Common myeloid progenitor, CD34-positive (primary cell): Measurements from ENCODE around the gene CREG2.
A peak's percentile ranks its signal among the peaks of the same experiment; 100 is the strongest.

Source experiments
- CTCF ChIA-PET: fragments of 350-600 bp; sonication (Branson Sonifier 250); formaldehyde crosslinking; loops from one replicate; lab custom pipeline; 2021; ENCODE audit warnings: antibody characterized with exemption; lab: Charles Lee
- POLR2A ChIA-PET: fragments of 350-600 bp; sonication (Branson Sonifier 250); formaldehyde crosslinking; loops from one replicate; lab custom pipeline; 2021; ENCODE audit warnings: antibody characterized with exemption; lab: Charles Lee
- DNase-seq, 3 donors: peaks; one replicate each; pipeline versions ENCODE4 v3.0.0 to v3.0.0-alpha.2; 2013
- H3K27ac ChIP-seq, 2 experiments: 1 replicate in 1 of 2; 2 replicates in 1 of 2; pipeline ENCODE4 v1.7.0; 2013; ENCODE audit warnings: inconsistent platforms in 2 of 2, low read length in 2 of 2, mild to moderate bottlenecking in 2 of 2, low read depth in 1 of 2, moderate library complexity in 1 of 2; ENCODE audit not compliant: severe bottlenecking in 2 of 2, insufficient read depth in 1 of 2, poor library complexity in 1 of 2
- H3K27me3 ChIP-seq, 5 experiments: replicated peaks in 2 of 5; 1 replicate in 3 of 5; 2 replicates in 2 of 5; pipeline versions ENCODE4 v1.6.1 to v1.7.0; 2013; ENCODE audit warnings: low read length in 4 of 5, mild to moderate bottlenecking in 2 of 5, moderate library complexity in 2 of 5, inconsistent platforms in 1 of 5; ENCODE audit not compliant: insufficient read depth in 5 of 5, control insufficient read depth in 4 of 5
- H3K36me3 ChIP-seq, 4 experiments: 1 replicate in 2 of 4; 2 replicates in 2 of 4; pipeline versions ENCODE4 v1.6.1 to v1.7.0; 2013; ENCODE audit warnings: low read length in 3 of 4, control low read depth in 1 of 4, mild to moderate bottlenecking in 1 of 4; ENCODE audit not compliant: control insufficient read depth in 4 of 4, insufficient read depth in 4 of 4
- H3K4me1 ChIP-seq, 4 experiments: 1 replicate in 3 of 4; 2 replicates in 1 of 4; pipeline versions ENCODE4 v1.6.1 to v1.7.1; 2013; ENCODE audit warnings: low read length in 3 of 4, mild to moderate bottlenecking in 3 of 4, control low read depth in 1 of 4, inconsistent platforms in 1 of 4, moderate library complexity in 1 of 4; ENCODE audit not compliant: control insufficient read depth in 4 of 4, insufficient read depth in 4 of 4; ENCODE audit errors: control extremely low read depth in 1 of 4
- H3K4me3 ChIP-seq, 7 experiments: 1 replicate in 4 of 7; 2 replicates in 3 of 7; pipeline versions ENCODE4 v1.5.1 to v1.7.0; 2013; ENCODE audit warnings: mild to moderate bottlenecking in 7 of 7, low read length in 6 of 7, moderate library complexity in 6 of 7, inconsistent platforms in 2 of 7, low read depth in 2 of 7, control low read depth in 1 of 7; ENCODE audit not compliant: insufficient read depth in 4 of 7, control insufficient read depth in 1 of 7; ENCODE audit errors: extremely low read depth in 1 of 7
- H3K9me3 ChIP-seq, 5 experiments: 1 replicate in 4 of 5; 2 replicates in 1 of 5; pipeline versions ENCODE4 v1.6.1 to v1.7.1; 2013; ENCODE audit warnings: low read length in 4 of 5, mild to moderate bottlenecking in 2 of 5, inconsistent platforms in 1 of 5, low read depth in 1 of 5, moderate library complexity in 1 of 5; ENCODE audit not compliant: control insufficient read depth in 4 of 5, insufficient read depth in 2 of 5; ENCODE audit errors: control extremely low read depth in 1 of 5
- WGBS: methylation state at CpG from one replicate; pipeline ENCODE4 v1.1.5; 2013; ENCODE audit not compliant: insufficient coverage; 5-methylcytosine and 5-hydroxymethylcytosine counted together

CREG2 gene

GRCh38 chr2:101401326-101401665 lies 14.0 kb upstream of the CREG2 start:
- ChIA-PET CTCF (interaction anchor here (0.9 to 1.5 kb wide), 4 partner anchors 13 to 424 kb away, joined by 3 to 13 read pairs (median 3); partner anchors contain the start of gene CREG2), POLR2A (no interaction called here)
- peak overlapping the region in 1 of 7 experiments; percentile 35 for H3K4me3 ChIP-seq
- no peaks in the 10 kb centered on the region for H3K27me3 ChIP-seq
- DNase-seq, result peak; percentile 35 to 95 (median 92)
- no peaks in the 10 kb centered on the region for H3K36me3 ChIP-seq
- H3K4me1 ChIP-seq, result peaks cover 33 to 61% (median 55%) of the 10 kb centered on the region in 4 experiments
- no peaks in the 10 kb centered on the region for H3K9me3 ChIP-seq
- H3K27ac ChIP-seq, result peak overlapping the region in 1 of 2 experiments; percentile 62
- WGBS, result 41% methylated on average over 7 of the region's 8 CpGs

- ChIA-PET POLR2A (interaction anchor here (0.5 kb wide), 1 partner anchor 10 kb away, joined by 3 read pairs; no protein-coding TSS in a partner anchor), CTCF (interaction anchor here (0.9 to 1.5 kb wide), 4 partner anchors 13 to 425 kb away, joined by 3 to 13 read pairs (median 3); partner anchors contain the start of gene CREG2)
- Histone ChIP-seq H3K36me3 (no peaks in the 10 kb centered on the region), H3K4me1 (peaks cover 28 to 57% (median 49%) of the 10 kb centered on the region in 4 experiments), H3K9me3 (peaks cover 0 to 2% (median 0%) of the 10 kb centered on the region in 5 experiments), H3K27ac (peak overlapping the region; percentile 34 to 62), H3K27me3 (no peaks in the 10 kb centered on the region), H3K4me3 (peak overlapping the region in 4 of 7 experiments; percentile 26 to 47 (median 33))
- DNase-seq, result peak; percentile 56 to 94 (median 88)
- 22% methylated on average over 18 of the region's 18 CpGs for WGBS
Measured at GRCh38 chr2:101400506-101401325, 13.4 kb upstream of the CREG2 start.

GRCh38 chr2:101400048-101400447 lies 12.7 kb upstream of the CREG2 start:
- no peaks in the 10 kb centered on the region for H3K27me3 ChIP-seq
- peaks cover 27 to 51% (median 43%) of the 10 kb centered on the region in 4 experiments for H3K4me1 ChIP-seq
- ChIA-PET CTCF (interaction anchor here (1.2 to 2.7 kb wide), 5 partner anchors 8 to 425 kb away, joined by 3 to 13 read pairs (median 9); partner anchors contain the start of gene CREG2), POLR2A (no interaction called here)
- no peaks in the 10 kb centered on the region for H3K36me3 ChIP-seq
- WGBS, result 57% methylated on average over 7 of the region's 8 CpGs
- H3K27ac ChIP-seq, result peak overlapping the region; percentile 34 to 62
- peaks cover 0 to 4% (median 0%) of the 10 kb centered on the region in 5 experiments for H3K9me3 ChIP-seq
- peak in 2 of 3 donors; percentile 76 to 84 for DNase-seq
- peak overlapping the region in 1 of 7 experiments; percentile 26 for H3K4me3 ChIP-seq

GRCh38 chr2:101399021-101399799 lies 11.9 kb upstream of the CREG2 start:
- Histone ChIP-seq H3K4me1 (peaks cover 26 to 46% (median 36%) of the 10 kb centered on the region in 4 experiments), H3K27me3 (no peaks in the 10 kb centered on the region), H3K9me3 (peaks cover 0 to 4% (median 0%) of the 10 kb centered on the region in 5 experiments), H3K4me3 (no peak overlapping the region), H3K27ac (no peak overlapping the region), H3K36me3 (no peaks in the 10 kb centered on the region)
- ChIA-PET CTCF (interaction anchor here (1.4 to 2.7 kb wide), 4 partner anchors 9 to 23 kb away, joined by 3 to 9 read pairs (median 8); partner anchors contain the start of gene CREG2), POLR2A (no interaction called here)
- DNase-seq, result no peak
- 97% methylated on average over 7 of the region's 11 CpGs for whole genome bisulfite sequencing

GRCh38 chr2:101398116-101398821 lies 11.0 kb upstream of the CREG2 start:
- CTCF ChIA-PET, result interaction anchor here (1.4 to 2.7 kb wide), 4 partner anchors 10 to 22 kb away, joined by 3 to 9 read pairs (median 8); partner anchors contain the start of gene CREG2
- Histone ChIP-seq H3K27ac (no peak overlapping the region), H3K27me3 (no peaks in the 10 kb centered on the region), H3K4me1 (peaks cover 26 to 43% (median 35%) of the 10 kb centered on the region in 4 experiments), H3K4me3 (no peak overlapping the region), H3K9me3 (peaks cover 0 to 4% (median 0%) of the 10 kb centered on the region in 5 experiments), H3K36me3 (no peaks in the 10 kb centered on the region)
- no peak for DNase-seq
- POLR2A ChIA-PET, result no interaction called here
- 98% methylated on average over 6 of the region's 10 CpGs for WGBS

- Histone ChIP-seq H3K4me1 (peaks cover 15 to 24% (median 21%) of the 10 kb centered on the region in 4 experiments), H3K4me3 (no peak overlapping the region), H3K36me3 (no peaks in the 10 kb centered on the region), H3K9me3 (peaks cover 0 to 4% (median 0%) of the 10 kb centered on the region in 5 experiments), H3K27me3 (no peaks in the 10 kb centered on the region), H3K27ac (no peak overlapping the region)
- no peak for DNase-seq
- WGBS, result no CpG with 5 or more reads among the region's 2 CpGs
- POLR2A ChIA-PET, result no interaction called here
- CTCF ChIA-PET, result interaction anchor here (1.2 to 1.3 kb wide), 3 partner anchors 10 to 54 kb away, joined by 3 to 6 read pairs (median 4); no protein-coding TSS in a partner anchor
Measured at GRCh38 chr2:101396316-101396717, 9.0 kb upstream of the CREG2 start.
